WTC11 (cell line): Measurements from ENCODE around the gene CIC. TPM values are rescaled to one million over a fixed set of nuclear protein-coding genes. Genes with fewer than 3 reads are reported as not detected.

Source experiments
- ATAC-seq: fragments of 200-7000 bp; cut with Tn5 transposase; 2 replicates; pipeline ENCODE4 v1.10.0; 2021; ENCODE audit warnings: mild to moderate bottlenecking, moderate library complexity
- CTCF ChIA-PET: fragments of 300-600 bp; sonication (Branson Sonifier 250); formaldehyde crosslinking; loops from one replicate; lab custom pipeline; 2021; ENCODE audit warnings: antibody characterized with exemption; lab: Charles Lee
- POLR2A ChIA-PET: fragments of 350-600 bp; sonication (Branson Sonifier 250); formaldehyde crosslinking; loops from one replicate; lab custom pipeline; 2021; ENCODE audit warnings: antibody characterized with exemption; lab: Charles Lee
- DNase-seq: peaks from one replicate; pipeline ENCODE4 v3.0.0; 2021; ENCODE audit warnings: low spot score
- H3K27ac Mint-ChIP-seq: 2 replicates; pipeline ENCODE4 v1.8.0; 2021; ENCODE audit warnings: mixed read lengths
- H3K27me3 Mint-ChIP-seq: 2 replicates; pipeline ENCODE4 v1.8.0; 2021; ENCODE audit warnings: low read depth, mild to moderate bottlenecking, moderate library complexity, mixed read lengths
- H3K36me3 Mint-ChIP-seq: 2 replicates; pipeline ENCODE4 v1.8.0; 2021; ENCODE audit warnings: mixed read lengths
- H3K4me1 Mint-ChIP-seq: 2 replicates; pipeline ENCODE4 v1.8.0; 2022; ENCODE audit warnings: mixed read lengths
- H3K4me3 Mint-ChIP-seq: 2 replicates; pipeline ENCODE4 v1.8.0; 2021; ENCODE audit warnings: mild to moderate bottlenecking, moderate library complexity, mixed read lengths
- H3K9me3 Mint-ChIP-seq: 2 replicates; pipeline ENCODE4 v1.8.0; 2021; ENCODE audit warnings: mixed read lengths
- EMX1 ChIP-seq: fragments of 250-450 bp; sonication (Bioruptor Pico); IDR thresholded peaks from 2 replicates; pipeline ENCODE4 v1.8.0; 2021; ENCODE audit warnings: mild to moderate bottlenecking
- FOXK1 ChIP-seq: sonication (generic); formaldehyde crosslinking; IDR thresholded peaks from 2 replicates; pipeline ENCODE4 v1.8.0; 2022; ENCODE audit warnings: mild to moderate bottlenecking, moderate library complexity, missing genetic modification reagents
- HMGA2 ChIP-seq: fragments of 250-450 bp; sonication (Bioruptor Pico); IDR thresholded peaks from 2 replicates; pipeline ENCODE4 v1.4.0; 2021; ENCODE audit warnings: mild to moderate bottlenecking, moderate library complexity
- JAZF1 ChIP-seq: fragments of 250-450 bp; sonication (Bioruptor Pico); IDR thresholded peaks from 2 replicates; pipeline ENCODE4 v1.9.0; 2021; ENCODE audit warnings: moderate library complexity, mild to moderate bottlenecking, inconsistent platforms
- MXD4 ChIP-seq: fragments of 250-450 bp; sonication (Bioruptor Pico); IDR thresholded peaks from 2 replicates; pipeline ENCODE4 v1.8.0; 2021; ENCODE audit warnings: mild to moderate bottlenecking, moderate library complexity, borderline replicate concordance
- MYBL2 ChIP-seq: sonication (generic); formaldehyde crosslinking; IDR thresholded peaks from 2 replicates; pipeline ENCODE4 v1.8.1; 2023; ENCODE audit warnings: mild to moderate bottlenecking, moderate library complexity, missing genetic modification reagents
- NFATC4 ChIP-seq: fragments of 250-450 bp; sonication (Bioruptor Pico); IDR thresholded peaks from 2 replicates; pipeline ENCODE4 v1.9.0; 2021; ENCODE audit warnings: mild to moderate bottlenecking
- NFE2L1 ChIP-seq: sonication (generic); formaldehyde crosslinking; IDR thresholded peaks from 2 replicates; pipeline ENCODE4 v1.8.1; 2023; ENCODE audit warnings: missing genetic modification reagents
- NR3C1 ChIP-seq: sonication (generic); formaldehyde crosslinking; conservative IDR thresholded peaks from 2 replicates; pipeline ENCODE4 v1.8.1; 2023; ENCODE audit warnings: low read depth, mild to moderate bottlenecking, missing genetic modification reagents
- OVOL2 ChIP-seq: fragments of 250-450 bp; sonication (Bioruptor Pico); IDR thresholded peaks from 2 replicates; pipeline ENCODE4 v1.9.0; 2021; ENCODE audit warnings: mild to moderate bottlenecking, borderline replicate concordance
- RELA ChIP-seq: sonication (generic); formaldehyde crosslinking; IDR thresholded peaks from 2 replicates; pipeline ENCODE4 v1.8.1; 2022; ENCODE audit warnings: missing genetic modification reagents, mild to moderate bottlenecking, borderline replicate concordance
- SOX15 ChIP-seq: fragments of 250-450 bp; sonication (Bioruptor Pico); IDR thresholded peaks from 2 replicates; pipeline ENCODE4 v1.9.0; 2021; ENCODE audit warnings: mild to moderate bottlenecking
- ZNF416 ChIP-seq: fragments of 250-450 bp; sonication (Bioruptor Pico); IDR thresholded peaks from 2 replicates; pipeline ENCODE4 v1.9.0; 2021; ENCODE audit warnings: mild to moderate bottlenecking, inconsistent platforms
- total RNA-seq: library from RNA; stranded (reverse); gene quantifications from 3 replicates; pipeline ENCODE4 v1.2.3, GENCODE V29; 2021
- TF ChIP-seq, protein P1 (sequence below): sonication (generic); formaldehyde crosslinking; IDR thresholded peaks from 2 replicates; pipeline ENCODE4 v1.8.0; 2023; ENCODE audit warnings: mild to moderate bottlenecking, missing genetic modification reagents
- TF ChIP-seq, protein P2 (sequence below): fragments of 250-450 bp; sonication (Bioruptor Pico); IDR thresholded peaks from 2 replicates; pipeline ENCODE4 v1.9.0; 2021; ENCODE audit warnings: mild to moderate bottlenecking
- TF ChIP-seq, protein P3 (sequence below): sonication (generic); formaldehyde crosslinking; IDR thresholded peaks from 2 replicates; pipeline ENCODE4 v1.8.1; 2023; ENCODE audit warnings: mild to moderate bottlenecking, missing genetic modification reagents, borderline replicate concordance
- TF ChIP-seq, protein P4 (sequence below): sonication (generic); formaldehyde crosslinking; IDR thresholded peaks from 2 replicates; pipeline ENCODE4 v1.8.0; 2023; ENCODE audit warnings: missing genetic modification reagents
- TF ChIP-seq, protein P5 (sequence below): sonication (generic); formaldehyde crosslinking; IDR thresholded peaks from 2 replicates; pipeline ENCODE4 v1.8.1; 2023; ENCODE audit warnings: mild to moderate bottlenecking, missing genetic modification reagents, moderate library complexity

CIC gene
- total RNA-seq, 1 experiment from 2014 or later, result 55.8 TPM

DNA sequence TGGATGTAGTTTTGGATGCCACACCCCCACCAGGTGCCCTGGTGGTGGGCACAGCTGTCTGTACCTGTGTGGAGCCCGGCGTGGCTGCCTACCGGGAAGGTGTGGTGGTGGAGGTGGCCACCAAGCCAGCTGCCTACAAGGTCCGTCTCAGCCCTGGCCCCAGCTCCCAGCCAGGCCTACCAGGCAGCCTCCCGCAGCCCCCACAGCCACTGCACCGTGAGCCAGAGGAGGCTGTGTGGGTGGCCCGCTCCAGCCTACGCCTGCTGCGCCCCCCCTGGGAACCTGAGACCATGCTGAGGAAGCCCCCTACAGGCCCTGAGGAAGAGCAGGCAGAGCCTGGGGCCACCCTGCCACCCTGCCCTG, 3.5 kb downstream of the CIC start:
- H3K27me3 Mint-ChIP-seq, result peaks cover 3% of the 10 kb centered on the region
- H3K4me3 Mint-ChIP-seq, result no peak overlapping the region
- ChIA-PET CTCF (no interaction called here), POLR2A (no interaction called here)
- TF ChIP-seq MXD4, result no peak
- no peak for TF ChIP-seq NFE2L1
- TF ChIP-seq, protein P1, sequence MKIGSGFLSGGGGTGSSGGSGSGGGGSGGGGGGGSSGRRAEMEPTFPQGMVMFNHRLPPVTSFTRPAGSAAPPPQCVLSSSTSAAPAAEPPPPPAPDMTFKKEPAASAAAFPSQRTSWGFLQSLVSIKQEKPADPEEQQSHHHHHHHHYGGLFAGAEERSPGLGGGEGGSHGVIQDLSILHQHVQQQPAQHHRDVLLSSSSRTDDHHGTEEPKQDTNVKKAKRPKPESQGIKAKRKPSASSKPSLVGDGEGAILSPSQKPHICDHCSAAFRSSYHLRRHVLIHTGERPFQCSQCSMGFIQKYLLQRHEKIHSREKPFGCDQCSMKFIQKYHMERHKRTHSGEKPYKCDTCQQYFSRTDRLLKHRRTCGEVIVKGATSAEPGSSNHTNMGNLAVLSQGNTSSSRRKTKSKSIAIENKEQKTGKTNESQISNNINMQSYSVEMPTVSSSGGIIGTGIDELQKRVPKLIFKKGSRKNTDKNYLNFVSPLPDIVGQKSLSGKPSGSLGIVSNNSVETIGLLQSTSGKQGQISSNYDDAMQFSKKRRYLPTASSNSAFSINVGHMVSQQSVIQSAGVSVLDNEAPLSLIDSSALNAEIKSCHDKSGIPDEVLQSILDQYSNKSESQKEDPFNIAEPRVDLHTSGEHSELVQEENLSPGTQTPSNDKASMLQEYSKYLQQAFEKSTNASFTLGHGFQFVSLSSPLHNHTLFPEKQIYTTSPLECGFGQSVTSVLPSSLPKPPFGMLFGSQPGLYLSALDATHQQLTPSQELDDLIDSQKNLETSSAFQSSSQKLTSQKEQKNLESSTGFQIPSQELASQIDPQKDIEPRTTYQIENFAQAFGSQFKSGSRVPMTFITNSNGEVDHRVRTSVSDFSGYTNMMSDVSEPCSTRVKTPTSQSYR, result no peak
- TF ChIP-seq MYBL2 (CRISPR knock-in tag), result no peak
- TF ChIP-seq OVOL2 (CRISPR knock-in tag), result no peak
- TF ChIP-seq, protein P2, sequence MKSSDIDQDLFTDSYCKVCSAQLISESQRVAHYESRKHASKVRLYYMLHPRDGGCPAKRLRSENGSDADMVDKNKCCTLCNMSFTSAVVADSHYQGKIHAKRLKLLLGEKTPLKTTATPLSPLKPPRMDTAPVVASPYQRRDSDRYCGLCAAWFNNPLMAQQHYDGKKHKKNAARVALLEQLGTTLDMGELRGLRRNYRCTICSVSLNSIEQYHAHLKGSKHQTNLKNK, result no peak
- no peaks in the 10 kb centered on the region for H3K9me3 Mint-ChIP-seq
- H3K27ac Mint-ChIP-seq, result no peak overlapping the region
- DNase-seq, result no peak
- peaks cover 20% of the 10 kb centered on the region for H3K4me1 Mint-ChIP-seq
- 0 out of 2 replicates have a peak, but pooled peaks cover 2% of the 10 kb centered on the region for H3K36me3 Mint-ChIP-seq
- no peak for ATAC-seq

DNA sequence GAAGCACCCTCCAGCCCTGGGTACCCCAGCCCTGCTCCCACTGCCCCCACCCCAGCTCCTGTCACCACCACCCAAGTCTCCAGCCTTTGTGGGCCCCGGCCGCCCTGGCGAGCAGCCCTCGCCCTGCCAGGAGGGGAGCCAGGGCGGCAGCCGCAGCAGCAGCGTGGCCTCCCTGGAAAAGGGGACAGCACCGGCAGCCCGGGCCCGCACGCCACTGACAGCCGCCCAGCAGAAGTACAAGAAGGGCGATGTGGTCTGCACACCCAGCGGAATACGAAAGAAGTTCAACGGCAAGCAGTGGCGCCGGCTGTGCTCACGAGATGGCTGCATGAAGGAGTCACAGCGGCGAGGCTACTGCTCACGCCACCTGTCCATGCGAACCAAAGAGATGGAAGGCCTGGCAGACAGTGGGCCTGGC, 3.9 kb downstream of the CIC start:
- no peaks in the 10 kb centered on the region for H3K9me3 Mint-ChIP-seq
- no peaks in the 10 kb centered on the region; the same call in 1 of the 2 replicates for H3K27me3 Mint-ChIP-seq
- 0 out of 2 replicates have a peak, but pooled peaks cover 2% of the 10 kb centered on the region for H3K36me3 Mint-ChIP-seq
- POLR2A ChIA-PET, result no interaction called here
- H3K27ac Mint-ChIP-seq, result no peak overlapping the region
- no peak for TF ChIP-seq HMGA2 (CRISPR knock-in tag)
- no peak for TF ChIP-seq EMX1 (CRISPR knock-in tag)
- TF ChIP-seq JAZF1 (CRISPR knock-in tag), result no peak
- TF ChIP-seq, protein P1, result no peak
- TF ChIP-seq NFATC4 (CRISPR knock-in tag), result no peak
- TF ChIP-seq RELA (CRISPR knock-in tag), result no peak
- no peak for TF ChIP-seq SOX15 (CRISPR knock-in tag)
- TF ChIP-seq, all 79 proteins: peak for 0
- CTCF ChIA-PET, result no interaction called here
- DNase-seq, result no peak
- ATAC-seq, result no peak
- Mint-ChIP-seq H3K4me3 (no peak overlapping the region), H3K4me1 (peaks cover 15% of the 10 kb centered on the region)

DNA sequence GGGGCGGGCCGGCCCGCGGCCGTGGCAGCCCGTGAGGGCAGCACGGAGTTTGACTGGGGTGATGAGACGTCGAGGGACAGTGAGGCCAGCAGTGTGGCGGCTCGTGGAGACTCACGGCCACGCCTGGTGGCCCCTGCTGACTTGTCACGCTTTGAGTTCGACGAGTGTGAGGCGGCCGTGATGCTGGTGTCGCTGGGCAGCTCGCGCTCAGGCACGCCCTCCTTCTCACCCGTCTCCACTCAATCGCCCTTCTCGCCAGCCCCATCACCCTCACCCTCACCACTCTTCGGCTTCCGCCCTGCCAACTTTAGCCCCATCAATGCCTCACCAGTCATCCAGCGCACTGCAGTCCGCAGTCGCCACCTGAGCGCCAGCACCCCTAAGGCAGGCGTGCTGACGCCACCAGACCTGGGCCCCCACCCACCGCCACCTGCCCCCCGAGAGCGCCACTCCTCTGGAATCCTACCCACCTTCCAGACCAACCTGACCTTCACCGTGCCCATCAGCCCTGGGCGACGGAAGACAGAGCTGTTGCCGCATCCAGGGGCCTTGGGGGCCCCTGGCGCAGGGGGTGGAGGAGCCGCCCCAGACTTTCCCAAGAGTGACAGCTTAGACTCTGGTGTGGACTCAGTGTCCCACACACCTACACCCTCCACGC, 4.5 kb downstream of the CIC start:
- Mint-ChIP-seq H3K4me1 (peaks cover 18% of the 10 kb centered on the region), H3K27ac (no peak overlapping the region), H3K27me3 (no peaks in the 10 kb centered on the region), H3K9me3 (no peaks in the 10 kb centered on the region), H3K36me3 (0 out of 2 replicates have a peak, but pooled peaks cover 2% of the 10 kb centered on the region)
- CTCF ChIA-PET, result no interaction called here
- TF ChIP-seq MXD4 (no peak), NR3C1 (CRISPR knock-in tag) (no peak), FOXK1 (CRISPR knock-in tag) (no peak), ZNF416 (CRISPR knock-in tag) (no peak)
- TF ChIP-seq, protein P3, sequence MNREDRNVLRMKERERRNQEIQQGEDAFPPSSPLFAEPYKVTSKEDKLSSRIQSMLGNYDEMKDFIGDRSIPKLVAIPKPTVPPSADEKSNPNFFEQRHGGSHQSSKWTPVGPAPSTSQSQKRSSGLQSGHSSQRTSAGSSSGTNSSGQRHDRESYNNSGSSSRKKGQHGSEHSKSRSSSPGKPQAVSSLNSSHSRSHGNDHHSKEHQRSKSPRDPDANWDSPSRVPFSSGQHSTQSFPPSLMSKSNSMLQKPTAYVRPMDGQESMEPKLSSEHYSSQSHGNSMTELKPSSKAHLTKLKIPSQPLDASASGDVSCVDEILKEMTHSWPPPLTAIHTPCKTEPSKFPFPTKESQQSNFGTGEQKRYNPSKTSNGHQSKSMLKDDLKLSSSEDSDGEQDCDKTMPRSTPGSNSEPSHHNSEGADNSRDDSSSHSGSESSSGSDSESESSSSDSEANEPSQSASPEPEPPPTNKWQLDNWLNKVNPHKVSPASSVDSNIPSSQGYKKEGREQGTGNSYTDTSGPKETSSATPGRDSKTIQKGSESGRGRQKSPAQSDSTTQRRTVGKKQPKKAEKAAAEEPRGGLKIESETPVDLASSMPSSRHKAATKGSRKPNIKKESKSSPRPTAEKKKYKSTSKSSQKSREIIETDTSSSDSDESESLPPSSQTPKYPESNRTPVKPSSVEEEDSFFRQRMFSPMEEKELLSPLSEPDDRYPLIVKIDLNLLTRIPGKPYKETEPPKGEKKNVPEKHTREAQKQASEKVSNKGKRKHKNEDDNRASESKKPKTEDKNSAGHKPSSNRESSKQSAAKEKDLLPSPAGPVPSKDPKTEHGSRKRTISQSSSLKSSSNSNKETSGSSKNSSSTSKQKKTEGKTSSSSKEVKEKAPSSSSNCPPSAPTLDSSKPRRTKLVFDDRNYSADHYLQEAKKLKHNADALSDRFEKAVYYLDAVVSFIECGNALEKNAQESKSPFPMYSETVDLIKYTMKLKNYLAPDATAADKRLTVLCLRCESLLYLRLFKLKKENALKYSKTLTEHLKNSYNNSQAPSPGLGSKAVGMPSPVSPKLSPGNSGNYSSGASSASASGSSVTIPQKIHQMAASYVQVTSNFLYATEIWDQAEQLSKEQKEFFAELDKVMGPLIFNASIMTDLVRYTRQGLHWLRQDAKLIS, result no peak
- TF ChIP-seq, protein P4, sequence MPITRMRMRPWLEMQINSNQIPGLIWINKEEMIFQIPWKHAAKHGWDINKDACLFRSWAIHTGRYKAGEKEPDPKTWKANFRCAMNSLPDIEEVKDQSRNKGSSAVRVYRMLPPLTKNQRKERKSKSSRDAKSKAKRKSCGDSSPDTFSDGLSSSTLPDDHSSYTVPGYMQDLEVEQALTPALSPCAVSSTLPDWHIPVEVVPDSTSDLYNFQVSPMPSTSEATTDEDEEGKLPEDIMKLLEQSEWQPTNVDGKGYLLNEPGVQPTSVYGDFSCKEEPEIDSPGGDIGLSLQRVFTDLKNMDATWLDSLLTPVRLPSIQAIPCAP (CRISPR knock-in tag), result no peak
- TF ChIP-seq, protein P5, sequence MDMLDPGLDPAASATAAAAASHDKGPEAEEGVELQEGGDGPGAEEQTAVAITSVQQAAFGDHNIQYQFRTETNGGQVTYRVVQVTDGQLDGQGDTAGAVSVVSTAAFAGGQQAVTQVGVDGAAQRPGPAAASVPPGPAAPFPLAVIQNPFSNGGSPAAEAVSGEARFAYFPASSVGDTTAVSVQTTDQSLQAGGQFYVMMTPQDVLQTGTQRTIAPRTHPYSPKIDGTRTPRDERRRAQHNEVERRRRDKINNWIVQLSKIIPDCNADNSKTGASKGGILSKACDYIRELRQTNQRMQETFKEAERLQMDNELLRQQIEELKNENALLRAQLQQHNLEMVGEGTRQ, result no peak
- TF ChIP-seq, all 79 proteins: peak for 0
- ATAC-seq, result no peak
- DNase-seq, result no peak
- POLR2A ChIA-PET, result no interaction called here
- H3K4me3 Mint-ChIP-seq, result no peak overlapping the region
